Activated gamma-delta T cell treated with anti-CD3 and anti-CD28 coated beads, Interleukin-2, amount 50 U/mL, for 16 hours (primary cell): ENCODE results near the gene UTS2R.
"Not testable (repeated sequence)": the region's sequence is repeated elsewhere in the genome, so short reads cannot be mapped to it uniquely, and the experiment has no call there.

Experiments
- DNase-seq: peaks from one replicate; pipeline ENCODE4 v3.0.0-alpha.2; 2020; ENCODE audit warnings: low read depth

UTS2R gene

DNA sequence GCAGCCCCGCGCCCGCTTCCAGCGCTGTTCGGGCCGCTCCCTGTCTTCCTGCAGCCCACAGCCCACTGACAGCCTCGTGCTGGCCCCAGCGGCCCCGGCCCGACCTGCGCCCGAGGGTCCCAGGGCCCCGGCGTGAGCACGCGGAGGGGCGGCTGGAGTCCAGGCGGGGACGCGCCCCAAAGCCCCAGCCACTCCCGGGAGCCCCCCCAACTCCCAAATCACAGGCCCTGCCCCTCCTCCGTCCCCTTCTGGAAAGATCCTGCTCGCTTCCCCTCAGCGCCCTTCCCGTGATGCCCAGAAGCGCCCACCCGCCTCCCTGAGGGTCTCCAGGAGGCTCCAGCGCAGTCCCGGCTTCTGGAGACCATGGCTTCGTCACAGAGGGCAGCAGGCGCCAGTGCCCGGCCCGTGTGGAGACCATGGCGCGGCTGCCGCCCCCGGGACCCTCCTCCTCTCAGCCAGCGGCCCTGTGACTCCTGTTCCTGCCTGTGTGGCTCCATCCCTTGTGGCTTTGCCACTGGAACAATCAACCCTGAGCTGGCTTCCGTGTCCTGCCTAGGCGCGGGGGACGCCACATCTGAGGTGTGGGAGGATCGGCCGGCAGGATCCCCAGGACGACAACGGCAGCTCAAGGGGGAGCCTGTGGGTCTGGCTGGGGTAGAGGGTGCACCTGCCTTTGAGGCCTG, 3.9 kb downstream of the UTS2R start:
- no peak for DNase-seq

GRCh38 chr17:82376042-82376730, 4.6 kb downstream of the UTS2R start:
- no peak for DNase-seq

DNA sequence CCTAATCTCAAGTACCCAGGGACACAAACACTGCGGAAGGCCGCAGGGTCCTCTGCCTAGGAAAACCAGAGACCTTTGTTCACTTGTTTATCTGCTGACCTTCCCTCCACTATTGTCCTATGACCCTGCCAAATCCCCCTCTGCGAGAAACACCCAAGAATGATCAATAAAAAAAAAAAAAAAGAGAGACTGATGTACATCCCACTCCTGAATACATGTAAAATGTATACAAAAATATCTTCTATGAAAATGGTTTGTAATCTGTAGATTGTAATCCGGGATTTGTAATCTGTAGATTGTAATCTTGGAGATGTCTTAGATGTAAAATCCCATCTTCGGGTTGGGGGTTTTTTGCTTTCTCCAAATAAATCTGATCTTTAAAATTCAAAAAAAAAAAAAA, 5.7 kb downstream of the UTS2R start:
- DNase-seq: not testable (repeated sequence)

DNA sequence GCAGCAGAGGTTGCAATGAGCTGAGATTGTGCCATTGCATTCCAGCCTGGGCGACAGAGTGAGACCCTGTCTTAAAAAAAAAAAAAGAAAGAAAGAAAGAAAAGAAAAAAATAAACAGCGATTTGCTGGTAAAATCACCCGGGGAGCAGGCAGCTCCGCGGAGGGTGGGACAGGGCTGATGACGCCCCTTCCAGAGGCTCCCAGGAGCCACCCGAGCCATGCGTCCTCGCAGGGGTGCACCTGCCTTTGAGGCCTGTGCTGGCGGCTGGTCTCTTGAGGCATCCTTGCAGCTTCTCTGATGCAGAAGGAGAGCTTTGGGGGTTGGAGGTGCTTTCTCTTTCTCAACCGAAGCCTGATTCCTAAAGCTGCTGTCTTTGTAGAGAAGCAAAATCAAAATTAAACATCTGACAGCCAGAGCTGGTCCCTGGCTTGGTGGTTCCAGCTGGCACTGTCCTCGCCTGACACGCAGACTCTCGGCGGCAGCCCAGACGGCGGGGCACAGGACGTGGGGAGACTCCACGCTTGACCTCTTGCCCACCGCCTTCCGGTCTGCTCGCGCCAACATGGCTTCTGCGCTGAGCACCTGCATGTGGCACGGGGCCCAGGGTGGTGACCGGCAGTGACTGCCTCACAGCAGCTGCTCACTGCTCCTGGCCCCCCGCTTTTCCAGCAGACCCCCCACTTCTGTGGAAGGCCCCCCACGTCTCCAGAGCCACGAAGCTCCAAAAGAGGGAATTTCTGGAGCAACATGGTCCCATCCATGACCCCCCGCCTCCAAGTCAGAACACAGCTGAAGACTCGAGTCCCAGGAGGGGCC, 6.6 kb downstream of the UTS2R start:
- DNase-seq: no peak

DNA sequence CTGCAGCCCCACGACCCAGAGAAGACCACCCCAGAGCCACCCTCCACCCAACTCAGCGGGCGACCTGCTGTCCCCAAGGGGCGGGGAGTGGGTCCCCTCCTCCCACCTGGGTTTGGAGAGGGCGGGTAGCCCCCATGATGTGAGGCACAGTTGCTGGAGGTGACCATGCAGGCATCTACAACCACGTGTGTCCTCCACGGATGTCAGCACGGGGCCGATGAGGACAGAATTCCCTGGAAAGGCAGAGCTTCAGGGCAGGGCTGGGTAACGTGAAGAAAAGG, 7.1 kb downstream of the UTS2R start:
- DNase-seq: no peak

DNA sequence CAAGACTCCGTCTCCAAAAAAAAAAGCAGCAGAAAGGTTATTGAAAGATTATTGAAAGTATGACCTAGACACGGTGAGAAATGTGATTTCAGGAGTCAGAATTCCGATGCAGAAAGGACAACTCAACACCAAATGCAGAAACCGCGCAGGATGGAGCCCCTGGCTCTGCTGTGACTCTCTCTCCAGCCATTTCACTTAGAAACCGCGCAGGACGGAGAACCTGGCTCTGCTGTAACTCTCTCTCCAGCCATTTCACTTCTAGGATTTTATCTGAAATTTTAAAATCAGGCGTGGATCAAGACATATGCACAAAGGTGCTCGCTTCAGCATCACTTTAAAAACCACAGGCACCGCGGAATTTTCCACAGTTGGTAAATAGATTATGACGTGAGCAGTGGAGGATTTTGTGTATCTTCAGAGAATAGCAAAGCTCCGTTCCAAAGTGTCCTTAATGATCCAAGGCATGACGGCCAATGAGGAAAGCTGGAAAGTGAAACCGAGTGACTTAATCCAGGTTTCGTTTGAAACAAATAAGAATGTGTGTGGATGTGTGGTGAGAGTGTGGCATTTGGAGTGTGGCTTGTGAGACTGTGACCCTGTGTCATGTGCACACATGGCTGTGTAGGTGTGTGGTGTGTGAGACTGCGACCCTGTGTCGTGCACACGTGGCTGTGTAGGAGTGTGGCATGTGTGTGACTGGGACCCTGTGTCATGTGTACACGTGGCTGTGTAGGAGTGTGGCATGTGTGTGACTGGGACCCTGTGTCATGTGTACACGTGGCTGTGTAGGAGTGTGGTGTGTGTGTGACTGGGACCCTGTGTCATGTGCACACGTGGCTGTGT, 9.5 kb downstream of the UTS2R start:
- DNase-seq: no peak

- DNase-seq: not testable (repeated sequence)
Observed at GRCh38 chr17:82381703-82382009, 10.1 kb downstream of the UTS2R start.

DNA sequence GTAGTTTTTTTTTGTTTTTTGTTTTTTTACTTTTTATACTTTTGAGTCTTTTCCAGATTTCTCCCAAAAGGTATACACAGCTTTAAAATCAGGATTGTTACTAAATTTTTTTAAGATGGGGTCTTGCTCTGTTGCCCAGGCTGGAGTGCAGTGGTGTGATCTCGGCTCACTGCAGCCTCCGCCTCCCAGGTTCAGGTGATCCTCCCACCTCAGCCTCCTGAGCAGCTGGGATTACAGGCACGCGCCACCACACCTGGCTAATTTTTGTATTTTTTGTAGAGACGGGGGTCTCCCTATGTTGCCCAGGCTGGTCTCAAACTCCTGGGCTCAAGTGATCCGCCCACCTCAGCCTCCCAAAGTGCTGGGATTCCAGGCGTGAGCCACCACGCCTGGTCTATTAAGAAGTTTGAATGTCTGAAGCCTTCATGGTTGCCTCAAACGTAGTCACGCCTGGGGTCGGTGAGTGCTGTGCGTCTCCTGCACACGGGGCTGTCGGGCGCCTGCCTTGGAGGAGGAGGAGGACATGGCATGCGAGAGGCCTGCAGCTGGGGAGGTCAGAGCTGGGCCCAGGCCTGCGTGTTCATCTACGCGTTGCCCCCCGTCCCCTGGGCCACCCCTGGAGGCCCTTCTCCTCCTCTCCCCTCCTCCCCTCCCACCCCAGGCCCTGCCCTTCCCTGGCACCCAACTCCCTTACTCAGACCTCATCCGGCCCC, 10.8 kb downstream of the UTS2R start:
- DNase-seq: not testable (repeated sequence)

DNA sequence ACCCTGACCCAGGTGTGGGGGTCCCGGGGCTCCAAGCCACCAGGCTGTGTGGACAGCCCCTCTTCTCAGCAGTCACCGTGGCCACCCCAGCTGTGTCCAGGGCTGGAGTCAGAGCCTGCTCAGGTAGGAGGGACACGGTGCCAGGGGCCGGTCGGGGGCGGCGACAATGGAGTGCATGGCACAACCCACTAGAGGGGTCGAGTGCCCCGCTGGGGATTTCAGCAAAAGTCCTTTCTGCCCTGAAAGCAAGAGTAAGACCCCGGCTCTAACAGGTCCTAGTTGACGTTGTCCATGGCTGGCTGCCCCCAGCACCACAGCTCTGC, 11.3 kb downstream of the UTS2R start:
- no peak for DNase-seq

DNA sequence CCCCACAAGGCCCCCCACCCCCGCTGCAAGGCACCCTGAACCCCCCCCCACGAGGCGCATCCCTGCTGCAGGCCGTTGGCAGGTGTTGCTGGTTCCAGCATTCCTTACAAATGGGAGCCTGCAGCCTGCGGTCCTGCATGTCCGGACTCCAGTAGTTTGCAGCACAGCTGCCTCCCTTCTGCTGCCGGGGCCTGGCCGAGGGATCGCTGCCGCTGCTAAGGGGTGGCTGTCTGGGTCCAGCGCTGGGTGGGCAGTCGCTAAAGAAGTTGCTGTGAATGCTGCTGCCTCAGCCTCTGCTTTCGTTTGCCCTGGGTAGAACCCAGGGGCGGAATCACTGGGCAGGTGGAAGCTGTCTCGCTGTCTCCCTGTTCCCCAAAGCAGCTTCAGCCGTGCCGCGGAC, 11.8 kb downstream of the UTS2R start:
- DNase-seq: no peak

DNA sequence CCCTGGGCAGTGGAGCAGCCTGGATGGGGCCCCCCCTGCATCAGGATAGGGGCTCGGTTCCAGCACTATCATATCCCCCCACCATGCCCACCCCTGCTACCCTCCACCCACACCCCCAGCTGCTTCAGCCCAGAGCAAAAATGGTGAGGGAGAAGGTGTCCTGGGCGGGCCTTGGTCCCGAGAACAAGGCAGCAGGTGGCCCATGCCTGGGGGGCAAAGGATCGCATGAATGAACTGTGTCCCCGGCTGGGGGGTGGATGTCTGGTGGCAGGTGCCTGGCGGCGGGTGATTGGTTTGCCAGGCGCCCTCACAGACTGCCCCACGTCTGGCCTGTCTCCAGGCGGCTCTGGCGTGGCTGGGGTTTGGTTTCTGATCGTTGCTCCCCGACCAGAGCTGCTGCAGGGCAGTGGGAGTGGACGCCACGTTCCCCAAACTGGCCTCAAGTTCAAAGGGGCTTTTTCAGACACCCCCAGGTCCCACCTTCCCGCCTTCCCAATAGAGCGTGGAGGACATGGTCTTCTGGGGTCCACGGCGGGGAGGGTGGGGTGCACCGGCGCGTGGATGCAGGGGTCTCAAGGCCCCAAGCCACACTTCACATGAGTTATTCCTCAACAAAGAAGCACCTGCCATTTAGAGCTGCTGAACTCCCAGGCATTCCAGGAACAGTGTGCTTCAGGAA, 12.6 kb downstream of the UTS2R start:
- no peak for DNase-seq

DNA sequence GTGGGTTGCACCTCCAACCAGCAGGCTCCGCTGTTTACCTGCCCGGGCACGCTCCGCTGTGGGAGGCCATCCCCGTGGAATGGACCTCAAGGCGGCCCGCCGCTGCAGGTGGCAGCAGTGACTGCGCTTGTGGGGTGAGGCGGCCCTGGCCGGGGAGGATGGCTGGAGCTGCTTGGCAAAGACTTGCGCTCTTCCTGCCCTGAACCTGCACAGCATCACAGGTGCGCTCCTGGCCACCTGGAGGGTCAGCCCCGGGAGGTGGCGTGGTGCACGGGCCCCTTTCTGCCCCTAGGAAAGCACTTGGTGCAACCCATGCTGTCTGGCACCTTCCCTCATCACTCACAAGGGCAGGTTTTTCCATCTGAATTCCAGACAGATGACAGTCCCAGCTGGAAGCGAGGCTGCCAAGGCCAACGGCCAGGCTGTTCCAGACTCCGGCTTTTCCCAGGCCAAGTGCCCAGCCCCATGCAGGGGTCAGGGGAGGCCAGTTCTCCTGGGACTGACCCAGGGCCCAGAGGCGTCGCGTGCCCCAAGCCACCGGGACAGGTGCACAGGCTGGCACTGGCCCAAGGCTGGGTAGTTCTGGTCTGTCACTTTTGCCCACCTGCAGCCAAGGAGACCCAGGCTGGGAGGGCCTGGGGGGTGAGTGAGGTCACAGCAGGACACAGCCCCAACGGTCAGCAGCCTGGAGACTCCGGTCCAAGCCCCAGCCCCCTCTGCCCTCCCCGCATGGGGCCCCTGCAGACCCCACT, 13.3 kb downstream of the UTS2R start:
- no peak for DNase-seq

- no peak for DNase-seq
Observed at GRCh38 chr17:82385559-82386254, 14.1 kb downstream of the UTS2R start.

DNA sequence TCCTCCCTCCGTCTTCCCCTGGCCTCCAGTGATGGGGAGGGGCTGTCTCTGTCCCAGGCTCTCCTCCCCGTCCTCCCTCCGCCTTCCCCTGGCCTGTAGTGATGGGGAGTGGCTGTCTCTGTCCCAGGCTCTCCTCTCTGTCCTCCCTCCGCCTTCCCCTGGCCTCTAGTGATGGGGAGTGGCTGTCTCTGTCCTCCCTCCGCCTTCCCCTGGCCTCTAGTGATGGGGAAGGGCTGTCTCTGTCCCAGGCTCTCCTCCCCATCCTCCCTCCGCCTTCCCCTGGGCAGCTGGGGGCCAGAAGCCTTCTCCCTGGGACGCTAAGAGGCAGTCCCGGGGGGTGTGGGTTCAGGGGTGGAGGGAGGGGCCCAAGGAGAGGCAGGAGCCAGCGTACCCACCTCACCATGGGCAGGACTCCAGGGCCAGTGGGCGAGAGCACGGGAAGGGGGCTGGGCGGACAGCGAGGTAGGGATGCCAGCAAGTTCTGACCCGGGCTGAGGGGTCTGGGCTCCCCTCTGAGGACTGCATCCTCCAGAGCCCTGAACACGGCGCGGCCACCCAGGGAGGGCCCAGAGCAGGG, 14.8 kb downstream of the UTS2R start:
- DNase-seq: no peak

- no peak for DNase-seq
Observed at GRCh38 chr17:82386881-82387704, 15.5 kb downstream of the UTS2R start.

DNA sequence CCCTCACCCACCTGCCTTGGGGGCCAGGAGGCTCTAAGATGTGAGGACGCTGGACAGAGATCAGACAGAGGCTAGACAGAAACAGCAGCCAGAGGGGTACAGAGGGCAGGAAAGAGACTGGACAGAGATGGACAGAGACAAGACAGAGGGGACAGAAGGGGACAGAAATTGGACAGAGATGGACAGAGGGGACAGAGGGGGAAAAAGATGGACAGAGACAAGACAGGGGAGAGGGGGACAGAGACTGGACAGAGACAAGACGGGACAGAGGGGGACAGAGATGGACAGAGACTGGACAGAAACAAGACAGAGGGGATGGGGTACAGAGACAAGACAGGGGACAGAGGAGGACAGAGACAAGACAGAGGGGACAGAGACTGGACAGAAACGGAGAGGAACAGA, 16.1 kb downstream of the UTS2R start:
- DNase-seq: no peak

GRCh38 chr17:82388223-82388921, 16.8 kb downstream of the UTS2R start:
- DNase-seq: no peak

- no peak for DNase-seq
Observed at GRCh38 chr17:82388922-82389283, 17.3 kb downstream of the UTS2R start.
